Raji (cell line): ENCODE measurements around the gene CEP162.

Source experiments
- POLR2A ChIP-seq: IDR thresholded peaks from 2 replicates; pipeline ENCODE4 v1.6.1; 2011; ENCODE audit warnings: low read depth, low read length, control low read depth; ENCODE audit not compliant: insufficient read depth

CEP162 gene

GRCh38 chr6:84118191-84118590, 109.3 kb downstream of the CEP162 start:
- no peak for TF ChIP-seq POLR2A

- no peak for TF ChIP-seq POLR2A
Observed at GRCh38 chr6:84107495-84107894, 119.9 kb downstream of the CEP162 start.

- no peak for TF ChIP-seq POLR2A
Observed at GRCh38 chr6:84103029-84103428, 124.4 kb downstream of the CEP162 start.

GRCh38 chr6:84095156-84095555, 132.3 kb downstream of the CEP162 start:
- no peak for TF ChIP-seq POLR2A

- TF ChIP-seq POLR2A, result no peak
Observed at GRCh38 chr6:84093441-84094435, 133.7 kb downstream of the CEP162 start.

DNA sequence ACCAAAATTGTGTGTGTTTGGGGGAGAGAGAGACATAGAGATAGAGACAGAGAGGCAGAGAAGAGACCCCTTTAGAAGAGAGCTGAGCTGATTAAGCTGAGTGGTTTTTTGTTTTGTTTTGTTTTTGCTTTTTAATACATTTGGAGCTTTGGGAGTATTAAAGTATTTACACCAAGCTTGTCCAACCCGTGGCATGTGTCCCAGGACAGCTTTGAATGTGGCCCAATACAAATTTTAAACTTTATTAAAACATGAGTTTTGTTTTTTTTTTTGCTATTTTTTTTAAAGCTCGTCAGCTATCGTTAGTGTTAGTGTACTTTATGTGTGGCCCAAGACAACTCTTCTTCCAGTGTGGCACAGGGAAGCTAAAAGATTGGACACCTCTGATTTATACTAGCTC, 137.9 kb downstream of the CEP162 start:
- TF ChIP-seq POLR2A, result no peak

DNA sequence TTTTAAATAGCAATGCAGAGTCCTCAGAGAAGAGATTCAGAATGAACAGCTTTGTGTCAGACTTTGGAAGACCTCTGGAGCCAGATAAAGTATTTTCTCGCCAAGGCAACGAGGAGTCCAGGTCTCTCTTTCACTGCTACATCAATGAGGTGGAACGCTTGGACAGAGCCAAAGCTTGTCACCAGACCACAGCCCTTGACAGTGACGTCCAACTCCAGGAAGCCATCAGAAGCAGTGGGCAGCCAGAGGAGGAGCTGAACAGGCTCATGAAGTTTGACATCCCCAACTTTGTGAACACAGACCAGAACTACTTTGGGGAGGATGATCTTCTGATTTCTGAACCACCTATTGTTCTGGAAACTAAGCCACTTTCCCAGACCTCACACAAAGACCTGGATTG, 138.4 kb downstream of the CEP162 start:
- TF ChIP-seq POLR2A, result no peak

DNA sequence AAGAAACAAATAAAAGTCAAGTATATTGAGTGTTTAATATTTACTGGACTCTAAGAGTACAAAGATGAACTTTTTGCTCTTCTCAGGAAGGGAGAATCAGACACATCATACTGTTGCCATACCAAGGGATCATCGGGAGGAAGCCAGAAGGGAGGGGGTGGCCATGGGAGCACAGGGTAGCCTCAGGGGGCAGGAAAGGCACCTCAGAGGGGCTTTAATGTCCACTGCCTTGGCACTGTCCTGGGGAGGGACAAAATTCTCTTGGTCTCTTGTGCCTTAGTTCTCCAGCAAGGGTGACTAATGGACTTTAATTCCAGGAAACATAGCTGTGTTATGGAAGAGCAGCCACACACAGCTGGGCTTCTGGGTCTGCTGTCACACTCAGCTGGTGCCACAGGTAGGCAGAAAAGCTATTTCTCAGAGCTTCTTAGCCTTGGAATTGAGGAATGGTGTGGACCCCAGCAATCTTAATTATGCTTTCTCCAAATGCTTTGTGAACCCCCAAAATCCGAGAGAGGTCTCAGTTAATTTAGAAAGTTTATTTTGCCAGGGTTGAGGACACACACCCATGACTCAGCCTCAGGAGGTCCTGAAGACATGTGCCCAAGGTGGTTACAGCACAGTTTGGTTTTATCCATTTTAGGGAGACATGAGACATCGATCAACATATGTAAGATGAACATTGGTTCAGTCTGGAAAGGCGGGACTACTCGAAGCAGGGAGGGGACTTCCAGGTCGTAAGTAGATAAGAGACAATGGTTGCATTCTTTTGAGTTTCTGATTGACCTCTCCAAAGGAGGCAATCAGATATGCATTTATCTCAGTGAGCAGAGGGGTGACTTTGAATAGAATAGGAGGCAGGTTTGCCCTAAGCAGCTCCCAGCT, 140.7 kb downstream of the CEP162 start:
- no peak for TF ChIP-seq POLR2A

GRCh38 chr6:84086056-84086455, 141.4 kb downstream of the CEP162 start:
- TF ChIP-seq POLR2A, result no peak

GRCh38 chr6:84082689-84083265, 144.7 kb downstream of the CEP162 start:
- TF ChIP-seq POLR2A, result no peak

DNA sequence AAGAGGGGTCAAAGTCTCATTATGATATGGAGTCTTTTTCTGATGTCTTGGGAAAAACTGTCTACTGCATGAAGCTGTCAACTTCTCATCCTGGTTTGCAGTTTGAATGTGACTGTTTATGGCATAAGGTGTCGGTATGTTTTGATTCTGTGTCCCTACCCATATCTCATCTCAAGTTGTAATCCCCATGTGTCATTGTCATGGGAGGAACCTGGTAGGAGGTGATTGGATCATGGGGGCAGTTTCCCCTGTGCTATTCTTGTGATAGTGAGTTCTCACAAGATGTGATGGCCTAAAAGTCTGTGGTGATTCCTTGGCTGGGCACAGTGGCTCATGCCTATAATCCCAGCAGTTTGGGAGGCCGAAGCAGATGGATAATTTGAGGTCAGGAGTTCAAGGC, 146.2 kb downstream of the CEP162 start:
- TF ChIP-seq POLR2A, result no peak

DNA sequence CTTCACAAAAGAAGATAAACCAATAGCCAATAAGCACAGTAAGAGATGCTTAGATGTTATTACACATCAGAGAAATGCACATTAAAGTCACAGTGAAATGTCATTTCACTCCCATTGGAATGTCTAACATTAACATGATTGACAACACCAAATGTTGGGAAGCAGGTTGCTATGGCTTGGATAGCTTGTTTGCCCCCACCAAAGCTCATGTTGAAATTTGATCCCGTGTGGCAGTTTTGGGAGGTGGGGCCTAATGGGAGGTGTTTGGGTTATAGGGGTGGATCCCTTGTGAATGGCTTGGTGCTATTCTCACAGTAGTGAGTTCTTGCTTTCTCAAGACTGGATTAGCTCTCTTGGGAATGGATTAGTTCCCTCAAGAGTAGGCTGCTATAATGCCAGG, 149.1 kb downstream of the CEP162 start:
- TF ChIP-seq POLR2A, result no peak

DNA sequence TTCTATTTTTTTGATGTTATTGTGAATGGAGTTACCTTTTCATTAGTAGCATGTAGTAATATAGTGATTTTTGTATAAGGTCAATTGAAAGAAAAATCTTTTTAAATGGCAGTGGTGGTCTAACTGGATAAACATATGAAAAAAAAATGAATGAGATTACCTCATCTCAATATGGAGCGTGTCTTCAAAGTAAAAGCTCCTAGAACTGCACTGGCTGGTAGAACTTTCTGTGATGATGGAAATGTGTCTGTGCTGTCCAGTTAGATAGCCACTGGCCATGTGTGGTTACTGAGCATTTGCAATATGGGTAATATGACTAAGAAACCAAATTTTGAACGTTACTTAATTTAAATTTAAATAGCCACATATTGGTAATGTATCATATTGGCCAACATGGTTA, 149.8 kb downstream of the CEP162 start:
- no peak for TF ChIP-seq POLR2A

- no peak for TF ChIP-seq POLR2A
Observed at GRCh38 chr6:84074988-84075781, 152.3 kb downstream of the CEP162 start.
